ENCODE measurements around the gene SPATS2L. TPM values are rescaled to one million over a fixed set of nuclear protein-coding genes. Genes with fewer than 3 reads are reported as not detected.

The SPATS2L gene
- total and polyA plus RNA-seq, 2 of the 13 experiments (the other 11 are each of a cell fraction or from before 2014, with no cell fraction given): 154 to 212 TPM

- TF ChIP-seq CERS6 (CRISPR knock-in tag; IDR thresholded peaks at IDR 0.05) (no peak), ZBTB38 (CRISPR knock-in tag; IDR thresholded peaks at IDR 0.05) (no peak), ESRRA (CRISPR knock-in tag; IDR thresholded peaks at IDR 0.05; ENCODE audit: low read depth) (no peak; the same call in 1 of the 2 replicates), XBP1 (CRISPR knock-in tag; IDR thresholded peaks at IDR 0.05) (no peak), MAFK (conservative IDR thresholded peaks at IDR 0.05 in 1 of 2, IDR thresholded peaks at IDR 0.05 in 1 of 2; ENCODE audit: low read length in 2 of 2) (peak; percentile 20 to 28; a peak in 2 of 4 replicates), NRL (CRISPR knock-in tag; IDR thresholded peaks at IDR 0.05; ENCODE audit: borderline replicate concordance) (no peak), CREBL2 (CRISPR knock-in tag; IDR thresholded peaks at IDR 0.05; ENCODE audit: borderline replicate concordance) (no peak), ZNF264 (CRISPR knock-in tag; IDR thresholded peaks at IDR 0.05) (no peak), GATAD1 (CRISPR knock-in tag; IDR thresholded peaks at IDR 0.05) (peak; percentile 65; the same call in 1 of the 2 replicates), ARID3A (IDR thresholded peaks at IDR 0.05; ENCODE audit: low read depth, low read length) (peak; percentile 95), PHF8 (CRISPR knock-in tag; IDR thresholded peaks at IDR 0.05) (peak; percentile 23; the same call in 1 of the 2 replicates), ZNF768 (CRISPR knock-in tag; IDR thresholded peaks at IDR 0.05) (no peak), BHLHE40 (IDR thresholded peaks at IDR 0.05; ENCODE audit: low read length) (peak; percentile 88), ZNF256 (CRISPR knock-in tag; conservative IDR thresholded peaks at IDR 0.05) (no peak), LRRFIP1 (CRISPR knock-in tag; conservative IDR thresholded peaks at IDR 0.05) (no peak), GABPB1 (CRISPR knock-in tag; IDR thresholded peaks at IDR 0.05) (peak; percentile 77), KLF6 (CRISPR knock-in tag; IDR thresholded peaks at IDR 0.05) (no peak), FOXK2 (IDR thresholded peaks at IDR 0.05) (peak; percentile 73), ZKSCAN8 (CRISPR knock-in tag; IDR thresholded peaks at IDR 0.05; ENCODE audit: borderline replicate concordance) (peak; percentile 78; the same call in 1 of the 2 replicates), ZNF83 (CRISPR knock-in tag; IDR thresholded peaks at IDR 0.05; ENCODE audit: borderline replicate concordance) (no peak), ZMAT5 (CRISPR knock-in tag; IDR thresholded peaks at IDR 0.05; ENCODE audit: borderline replicate concordance, low read depth) (no peak)
These were observed 3.4 kb upstream of the SPATS2L start (continued) for GRCh38 chr2:200302940-200303727.
